Prostate gland (tissue), 2 donors: ENCODE data around the gene ONECUT3.

Source experiments
- POLR2A ChIP-seq: fragments of 450-650 bp; IDR thresholded peaks from one replicate; pipeline ENCODE4 v1.6.1; 2016; ENCODE audit warnings: antibody characterized with exemption, mild to moderate bottlenecking
- TF ChIP-seq, protein P1 (sequence below), 4 experiments: fragments of 200-600 bp in 2 of 4; fragments of 450-650 bp in 2 of 4; sonication (generic) in 2 of 4; IDR thresholded peaks; 1 replicate in 3 of 4; 2 replicates in 1 of 4; pipeline ENCODE4 v1.5.1; 2016 to 2019; ENCODE audit warnings: antibody characterized with exemption in 4 of 4, mild to moderate bottlenecking in 2 of 4, moderate library complexity in 2 of 4

- TF ChIP-seq, protein P1, sequence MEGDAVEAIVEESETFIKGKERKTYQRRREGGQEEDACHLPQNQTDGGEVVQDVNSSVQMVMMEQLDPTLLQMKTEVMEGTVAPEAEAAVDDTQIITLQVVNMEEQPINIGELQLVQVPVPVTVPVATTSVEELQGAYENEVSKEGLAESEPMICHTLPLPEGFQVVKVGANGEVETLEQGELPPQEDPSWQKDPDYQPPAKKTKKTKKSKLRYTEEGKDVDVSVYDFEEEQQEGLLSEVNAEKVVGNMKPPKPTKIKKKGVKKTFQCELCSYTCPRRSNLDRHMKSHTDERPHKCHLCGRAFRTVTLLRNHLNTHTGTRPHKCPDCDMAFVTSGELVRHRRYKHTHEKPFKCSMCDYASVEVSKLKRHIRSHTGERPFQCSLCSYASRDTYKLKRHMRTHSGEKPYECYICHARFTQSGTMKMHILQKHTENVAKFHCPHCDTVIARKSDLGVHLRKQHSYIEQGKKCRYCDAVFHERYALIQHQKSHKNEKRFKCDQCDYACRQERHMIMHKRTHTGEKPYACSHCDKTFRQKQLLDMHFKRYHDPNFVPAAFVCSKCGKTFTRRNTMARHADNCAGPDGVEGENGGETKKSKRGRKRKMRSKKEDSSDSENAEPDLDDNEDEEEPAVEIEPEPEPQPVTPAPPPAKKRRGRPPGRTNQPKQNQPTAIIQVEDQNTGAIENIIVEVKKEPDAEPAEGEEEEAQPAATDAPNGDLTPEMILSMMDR (IDR thresholded peaks at IDR 0.05) = no peak
- no peak for TF ChIP-seq POLR2A
These were observed 10.2 kb upstream of the ONECUT3 start for GRCh38 chr19:1742989-1743696.
